GM11168 (cell line): ENCODE data around the gene DBX2.
"Not testable (repeated sequence)": the region's sequence is repeated elsewhere in the genome, so short reads cannot be mapped to it uniquely, and the experiment has no call there.

Experiments used
- in situ Hi-C: fragments of 300-500 bp; cut with MboI; formaldehyde crosslinking; loops from one replicate; pipeline ENCODE4 v1.12.0; 2022; ENCODE audit warnings: low sequenced_read_pairs; ENCODE audit not compliant: unreplicated experiment

Gene DBX2

GRCh38 chr12:45014396-45014795 lies 36.5 kb downstream of the DBX2 start:
- in situ Hi-C loops, result no loop called here

GRCh38 chr12:45012749-45013148 lies 38.1 kb downstream of the DBX2 start:
- in situ Hi-C loops, result no loop called here

DNA sequence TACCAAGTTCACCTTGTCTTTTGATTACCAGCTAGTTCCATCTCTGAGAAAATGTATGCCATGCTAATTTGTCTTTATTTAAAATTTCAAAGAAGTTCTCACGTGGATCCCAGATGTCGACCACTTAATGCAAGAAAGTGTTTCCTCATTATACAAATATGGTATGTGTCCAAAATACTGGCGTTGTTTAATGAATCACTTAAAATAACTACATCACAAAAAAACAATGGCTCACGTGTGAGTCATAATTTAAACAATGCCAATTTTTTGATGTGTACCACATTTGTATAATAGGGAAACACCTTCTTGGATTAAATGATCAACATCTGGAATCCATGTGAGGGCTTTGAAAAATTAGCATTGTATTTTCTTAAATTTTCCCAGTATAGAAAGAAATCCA lies 40.8 kb downstream of the DBX2 start:
- in situ Hi-C loops, result no loop called here

- in situ Hi-C loops, result no loop called here
Observed at GRCh38 chr12:45008211-45008610, 42.7 kb downstream of the DBX2 start.

- in situ Hi-C loops, result no loop called here
Observed at GRCh38 chr12:44999355-44999754, 51.5 kb downstream of the DBX2 start.

- in situ Hi-C loops, result no loop called here
Observed at GRCh38 chr12:44993161-44993560, 57.7 kb downstream of the DBX2 start.

- in situ Hi-C loops, result not testable (repeated sequence)
Observed at GRCh38 chr12:44984863-44985262, 66.0 kb downstream of the DBX2 start.

DNA sequence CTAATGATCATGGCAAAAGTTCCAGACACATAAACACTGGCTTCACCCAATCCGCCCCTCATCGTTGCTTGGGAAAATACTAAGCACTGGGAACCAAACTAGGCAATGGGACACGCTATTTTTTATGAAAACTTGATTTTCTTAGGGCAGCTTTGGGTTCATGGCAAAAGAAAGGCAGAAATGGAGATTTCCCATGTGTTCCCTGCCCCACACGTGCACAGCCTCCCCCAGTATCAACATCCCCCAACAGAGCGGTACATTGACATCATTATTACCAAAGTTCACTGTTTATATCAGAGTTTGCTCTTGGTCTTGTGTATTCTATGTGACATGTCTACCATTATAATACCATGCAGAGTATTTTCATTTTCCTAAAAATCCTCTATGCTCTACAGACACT lies 71.0 kb downstream of the DBX2 start:
- in situ Hi-C loops, result no loop called here

DNA sequence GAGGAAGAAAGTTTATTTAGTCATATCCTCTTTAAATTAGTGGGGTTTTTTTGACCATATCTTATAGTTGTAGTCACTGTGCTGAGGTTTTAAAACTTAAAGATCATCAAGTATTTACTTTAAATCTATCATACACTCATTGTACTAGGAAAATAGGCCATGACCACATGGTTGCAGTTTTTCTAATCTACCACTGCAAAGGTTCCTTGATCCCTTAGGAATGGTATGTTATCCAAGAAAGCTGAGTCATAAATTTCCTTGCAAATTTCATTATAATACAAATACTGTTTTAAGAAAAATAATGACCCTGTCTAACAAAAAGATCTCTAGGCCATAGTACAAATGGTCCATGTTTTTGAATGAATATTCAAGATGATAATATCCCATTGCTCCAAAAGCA lies 74.7 kb downstream of the DBX2 start:
- in situ Hi-C loops, result no loop called here

GRCh38 chr12:44972746-44973421 lies 78.0 kb downstream of the DBX2 start:
- in situ Hi-C loops, result no loop called here

GRCh38 chr12:44968965-44969364 lies 81.9 kb downstream of the DBX2 start:
- in situ Hi-C loops, result no loop called here
